ENCODE data around the gene SCARF2.

DNA sequence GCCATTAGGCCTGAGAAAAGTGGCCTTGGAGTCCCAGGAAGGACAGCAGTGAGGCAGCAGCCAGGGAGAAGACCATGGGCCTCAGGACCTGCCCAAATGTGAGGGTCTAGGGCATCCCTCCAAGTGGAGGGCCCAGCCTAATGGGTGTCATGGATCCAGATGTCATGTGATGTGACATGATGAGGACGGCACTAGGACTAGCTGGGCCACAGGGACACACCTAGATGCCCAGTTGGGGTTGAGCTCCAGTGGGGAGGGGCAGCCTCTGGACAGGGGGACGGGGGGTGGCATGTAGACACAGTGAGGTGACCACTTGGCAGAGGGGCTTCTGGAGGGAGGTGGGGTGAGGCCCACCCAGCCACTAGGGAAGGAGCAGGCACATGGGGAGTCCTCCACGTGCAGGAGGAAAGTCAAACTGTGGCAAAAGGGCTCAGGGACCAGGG, 5.4 kb downstream of the SCARF2 start:
- TF ChIP-seq, protein P1, sequence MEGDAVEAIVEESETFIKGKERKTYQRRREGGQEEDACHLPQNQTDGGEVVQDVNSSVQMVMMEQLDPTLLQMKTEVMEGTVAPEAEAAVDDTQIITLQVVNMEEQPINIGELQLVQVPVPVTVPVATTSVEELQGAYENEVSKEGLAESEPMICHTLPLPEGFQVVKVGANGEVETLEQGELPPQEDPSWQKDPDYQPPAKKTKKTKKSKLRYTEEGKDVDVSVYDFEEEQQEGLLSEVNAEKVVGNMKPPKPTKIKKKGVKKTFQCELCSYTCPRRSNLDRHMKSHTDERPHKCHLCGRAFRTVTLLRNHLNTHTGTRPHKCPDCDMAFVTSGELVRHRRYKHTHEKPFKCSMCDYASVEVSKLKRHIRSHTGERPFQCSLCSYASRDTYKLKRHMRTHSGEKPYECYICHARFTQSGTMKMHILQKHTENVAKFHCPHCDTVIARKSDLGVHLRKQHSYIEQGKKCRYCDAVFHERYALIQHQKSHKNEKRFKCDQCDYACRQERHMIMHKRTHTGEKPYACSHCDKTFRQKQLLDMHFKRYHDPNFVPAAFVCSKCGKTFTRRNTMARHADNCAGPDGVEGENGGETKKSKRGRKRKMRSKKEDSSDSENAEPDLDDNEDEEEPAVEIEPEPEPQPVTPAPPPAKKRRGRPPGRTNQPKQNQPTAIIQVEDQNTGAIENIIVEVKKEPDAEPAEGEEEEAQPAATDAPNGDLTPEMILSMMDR (IDR thresholded peaks at IDR 0.05): no peak
- no peak for TF ChIP-seq POLR2A (IDR thresholded peaks at IDR 0.05)
